Panc1 (cell line): Measurements from ENCODE around the gene AQP11. TPM values are rescaled to one million over a fixed set of nuclear protein-coding genes. Genes with fewer than 3 reads are reported as not detected.

Source experiments
- ATAC-seq: fragments of 200-7000 bp; cut with Tn5 transposase; 2 replicates; pipeline ENCODE4 v1.9.1; 2020; ENCODE audit warnings: mild to moderate bottlenecking, moderate library complexity
- BruUV-seq: library from RNA; stranded (reverse); fragments of 400-500 nt; replicated peaks from 2 replicates; lab custom pipeline; 2021; lab: Mats Ljungman, UMichigan
- CTCF ChIA-PET: fragments of 300-600 bp; sonication (Branson Sonifier 250); formaldehyde crosslinking; loops from one replicate; lab custom pipeline; 2022; ENCODE audit warnings: antibody characterized with exemption; lab: Charles Lee
- POLR2A ChIA-PET: fragments of 300-600 bp; sonication (Branson Sonifier 250); formaldehyde crosslinking; loops from one replicate; lab custom pipeline; 2022; ENCODE audit warnings: antibody characterized with exemption; lab: Charles Lee
- DNase-seq: peaks from one replicate; pipeline ENCODE4 v3.0.0-alpha.2; 2010; ENCODE audit warnings: low read depth, low spot score
- H3K27ac ChIP-seq: 2 replicates; pipeline ENCODE4 v1.5.1; 2011; ENCODE audit warnings: mild to moderate bottlenecking, low read length, inconsistent platforms
- H3K27me3 ChIP-seq: fragments of 200-500 bp; sonication (Bioruptor generic); 2 replicates; pipeline ENCODE4 v1.6.0; 2014; ENCODE audit warnings: low read length, inconsistent platforms; ENCODE audit not compliant: control insufficient read depth, insufficient read depth
- H3K36me3 ChIP-seq: fragments of 200-500 bp; sonication (Bioruptor generic); 2 replicates; pipeline ENCODE4 v1.5.1; 2014; ENCODE audit warnings: inconsistent platforms, mild to moderate bottlenecking, low read length, moderate library complexity; ENCODE audit not compliant: control insufficient read depth, insufficient read depth
- H3K4me1 ChIP-seq: 2 replicates; pipeline ENCODE4 v1.5.1; 2011; ENCODE audit warnings: inconsistent platforms, mild to moderate bottlenecking, low read length, moderate library complexity; ENCODE audit not compliant: control insufficient read depth, insufficient read depth
- H3K4me3 ChIP-seq, 2 experiments: 2 replicates each; pipeline ENCODE4 v1.5.1; 2011 to 2012; ENCODE audit warnings: low read depth in 2 of 2, low read length in 2 of 2, mild to moderate bottlenecking in 2 of 2, inconsistent platforms in 1 of 2, moderate library complexity in 1 of 2
- H3K9me3 ChIP-seq: fragments of 200-500 bp; sonication (Bioruptor generic); 2 replicates; pipeline ENCODE4 v1.5.1; 2014; ENCODE audit warnings: low read depth, mild to moderate bottlenecking, inconsistent platforms, low read length, moderate library complexity; ENCODE audit not compliant: control insufficient read depth, insufficient read depth
- CTCF ChIP-seq: fragments of 450-650 bp; IDR thresholded peaks from 2 replicates; pipeline ENCODE4 v1.5.1; 2017; ENCODE audit warnings: mild to moderate bottlenecking
- POLR2AphosphoS5 ChIP-seq: IDR thresholded peaks from 2 replicates; pipeline ENCODE4 v1.6.1; 2012; ENCODE audit warnings: mild to moderate bottlenecking, low read depth, low read length, moderate library complexity
- REST ChIP-seq, 2 experiments: IDR thresholded peaks; 2 replicates each; pipeline ENCODE4 v1.6.1; 2011 to 2012; ENCODE audit warnings: low read depth in 2 of 2, control low read depth in 1 of 2, low read length in 1 of 2, mild to moderate bottlenecking in 1 of 2, moderate library complexity in 1 of 2; ENCODE audit not compliant: insufficient read depth in 1 of 2
- SIN3A ChIP-seq: IDR thresholded peaks from 2 replicates; pipeline ENCODE4 v1.6.1; 2012; ENCODE audit warnings: low read depth, mild to moderate bottlenecking, low read length, moderate library complexity, borderline replicate concordance; ENCODE audit not compliant: insufficient read depth
- TCF7L2 ChIP-seq: IDR thresholded peaks from 2 replicates; pipeline ENCODE4 v1.6.1; 2011; ENCODE audit warnings: mild to moderate bottlenecking, low read depth, low read length, inconsistent platforms
- in situ Hi-C: cut with HindIII; loops from 2 replicates; pipeline ENCODE4 v1.10.0; 2016; ENCODE audit warnings: low sequenced_read_pairs, low pct_unique_long_range_greater_than_20kb
- intact Hi-C: fragments of 100-400 bp; cut with micrococcal nuclease; formaldehyde crosslinking; loops from one replicate; pipeline ENCODE4 v1.10.0; 2022; ENCODE audit not compliant: unreplicated experiment
- total RNA-seq: library from RNA; stranded (reverse); gene quantifications from one replicate; pipeline ENCODE4 v1.2.1, GENCODE V29; 2021; ENCODE audit not compliant: unreplicated experiment

AQP11 gene
- total RNA-seq, 1 experiment from 2014 or later: 2.3 TPM

GRCh38 chr11:77602381-77603088 lies 12.8 kb downstream of the AQP11 start:
- intact Hi-C loops: no loop called here
- Histone ChIP-seq H3K9me3 (no peaks in the 10 kb centered on the region), H3K4me1 (no peaks in the 10 kb centered on the region; the same call in 1 of the 2 replicates), H3K27ac (0 out of 2 replicates have a peak overlapping the region, but pooled peaks have one; percentile 5), H3K27me3 (no peaks in the 10 kb centered on the region), H3K36me3 (no peaks in the 10 kb centered on the region), H3K4me3 (no peak overlapping the region)
- ATAC-seq (peak; percentile 64), DNase-seq (no peak)
- ChIA-PET POLR2A (no interaction called here), CTCF (no interaction called here)
- TF ChIP-seq POLR2AphosphoS5: 0 out of 2 replicates have a peak, but pooled peaks have one; percentile 13
- TF ChIP-seq REST (IDR thresholded peaks at IDR 0.05; ENCODE audit: insufficient read depth in 1 of 2, low read depth in 2 of 2, low read length in 1 of 2): no peak
- BruUV-seq: no TSS peak
- in situ Hi-C loops: no loop called here

GRCh38 chr11:77604281-77604680 lies 14.5 kb downstream of the AQP11 start:
- ATAC-seq (no peak), DNase-seq (no peak)
- in situ Hi-C loops: no loop called here
- H3K27me3 ChIP-seq: no peaks in the 10 kb centered on the region
- no peaks in the 10 kb centered on the region for H3K9me3 ChIP-seq
- peaks cover 9% of the 10 kb centered on the region; the same call in 1 of the 2 replicates for H3K36me3 ChIP-seq
- TF ChIP-seq REST (IDR thresholded peaks at IDR 0.05; ENCODE audit: insufficient read depth in 1 of 2, low read depth in 2 of 2, low read length in 1 of 2) (no peak), POLR2AphosphoS5 (no peak), SIN3A (no peak), CTCF (no peak), TCF7L2 (no peak)
- no peak overlapping the region for H3K27ac ChIP-seq
- H3K4me1 ChIP-seq: no peaks in the 10 kb centered on the region; the same call in 1 of the 2 replicates
- ChIA-PET POLR2A (interaction anchor here (0.7 kb wide), 1 partner anchor 211 kb away, joined by 3 read pairs; no protein-coding TSS in a partner anchor), CTCF (interaction anchor here (0.6 kb wide), 2 partner anchors 17 to 225 kb away, joined by 3 to 6 read pairs; no protein-coding TSS in a partner anchor)
- BruUV-seq: no TSS peak
- intact Hi-C loops: no loop called here
- no peak overlapping the region for H3K4me3 ChIP-seq
